22Rv1 (cell line): ENCODE results near the gene TRPV5.

Experiments used
- H3K27ac ChIP-seq: fragments of 450-650 bp; 2 replicates; pipeline ENCODE4 v1.5.1; 2017
- ZFX ChIP-seq: fragments of 450-650 bp; IDR thresholded peaks from 2 replicates; pipeline ENCODE4 v1.6.1; 2017; ENCODE audit warnings: antibody characterized with exemption, borderline replicate concordance
- TF ChIP-seq, protein P1 (sequence below): fragments of 450-650 bp; IDR thresholded peaks from 2 replicates; pipeline ENCODE4 v1.5.1; 2017; ENCODE audit warnings: mild to moderate bottlenecking

The TRPV5 gene

DNA sequence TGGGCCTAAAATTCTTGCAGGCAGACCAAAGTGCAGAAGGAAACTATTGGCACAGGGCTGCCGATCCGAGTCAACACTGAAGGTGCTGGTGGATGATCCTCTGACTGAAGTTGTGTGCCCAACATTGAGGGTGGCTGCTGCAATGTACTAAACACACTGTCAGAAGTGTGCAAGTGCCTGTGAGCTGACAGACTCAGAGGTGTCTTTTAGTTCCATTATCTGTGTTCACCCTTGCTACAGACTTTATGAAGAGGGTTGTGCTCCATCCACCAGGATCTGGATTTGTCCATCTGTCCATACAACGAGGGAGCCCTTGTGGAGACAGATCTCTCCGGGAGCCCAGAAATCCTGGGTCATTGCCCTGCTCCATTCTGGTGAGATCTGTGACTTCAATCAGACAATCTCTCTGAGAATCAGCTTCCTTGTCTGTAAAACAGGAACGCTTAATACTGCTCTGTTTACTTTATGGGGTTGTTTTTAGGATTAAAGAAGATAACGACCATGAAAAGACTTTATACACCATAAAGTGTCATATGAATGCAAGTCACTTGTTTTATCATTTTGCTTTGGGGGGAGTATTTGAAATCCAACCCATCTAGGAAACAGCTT lies 38.5 kb downstream of the TRPV5 start:
- TF ChIP-seq ZFX: no peak
- no peak overlapping the region for H3K27ac ChIP-seq

DNA sequence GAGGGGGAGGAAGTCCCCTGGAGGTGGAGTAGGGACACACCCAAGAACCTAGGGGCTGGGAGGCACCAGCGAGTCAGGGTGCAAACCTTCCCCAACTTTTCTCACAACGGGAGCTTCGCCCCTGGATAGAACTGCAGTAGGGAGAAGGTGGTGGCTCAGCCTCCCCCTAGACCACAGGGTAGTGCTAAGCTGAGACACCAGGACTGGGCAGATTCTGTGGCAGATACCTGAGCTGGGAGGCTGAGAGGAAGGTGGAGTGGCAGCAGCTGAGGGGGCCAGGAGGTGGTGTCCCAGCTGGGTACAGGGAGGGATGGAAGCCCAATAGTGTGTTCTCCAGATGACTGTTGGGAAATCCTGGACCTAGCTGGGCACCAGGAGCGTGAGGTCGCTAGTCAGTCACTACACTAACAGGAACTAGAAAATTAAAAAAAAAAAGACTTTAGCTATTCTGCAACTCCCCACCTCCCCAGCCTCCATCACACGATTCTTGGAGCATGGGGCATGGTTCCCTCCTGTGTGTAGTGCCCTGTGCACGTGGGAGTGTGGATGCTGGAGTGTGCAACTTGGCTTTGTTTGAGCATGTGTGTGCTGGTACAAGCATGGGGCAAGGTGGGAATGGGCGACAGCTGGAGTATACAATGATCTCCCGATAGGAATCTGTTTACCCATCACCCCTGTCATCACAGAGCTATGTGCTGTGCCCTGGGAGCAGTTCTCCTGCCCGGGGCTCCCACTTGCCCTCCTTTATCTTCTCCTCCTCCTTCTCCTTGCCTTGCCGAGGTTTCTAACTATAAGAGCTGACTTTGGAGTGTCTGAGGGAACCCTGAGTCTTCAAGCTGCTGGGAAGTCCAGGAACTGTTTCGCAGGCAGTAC lies 39.2 kb downstream of the TRPV5 start:
- TF ChIP-seq, protein P1, sequence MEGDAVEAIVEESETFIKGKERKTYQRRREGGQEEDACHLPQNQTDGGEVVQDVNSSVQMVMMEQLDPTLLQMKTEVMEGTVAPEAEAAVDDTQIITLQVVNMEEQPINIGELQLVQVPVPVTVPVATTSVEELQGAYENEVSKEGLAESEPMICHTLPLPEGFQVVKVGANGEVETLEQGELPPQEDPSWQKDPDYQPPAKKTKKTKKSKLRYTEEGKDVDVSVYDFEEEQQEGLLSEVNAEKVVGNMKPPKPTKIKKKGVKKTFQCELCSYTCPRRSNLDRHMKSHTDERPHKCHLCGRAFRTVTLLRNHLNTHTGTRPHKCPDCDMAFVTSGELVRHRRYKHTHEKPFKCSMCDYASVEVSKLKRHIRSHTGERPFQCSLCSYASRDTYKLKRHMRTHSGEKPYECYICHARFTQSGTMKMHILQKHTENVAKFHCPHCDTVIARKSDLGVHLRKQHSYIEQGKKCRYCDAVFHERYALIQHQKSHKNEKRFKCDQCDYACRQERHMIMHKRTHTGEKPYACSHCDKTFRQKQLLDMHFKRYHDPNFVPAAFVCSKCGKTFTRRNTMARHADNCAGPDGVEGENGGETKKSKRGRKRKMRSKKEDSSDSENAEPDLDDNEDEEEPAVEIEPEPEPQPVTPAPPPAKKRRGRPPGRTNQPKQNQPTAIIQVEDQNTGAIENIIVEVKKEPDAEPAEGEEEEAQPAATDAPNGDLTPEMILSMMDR: no peak
- no peak for TF ChIP-seq ZFX
- no peak overlapping the region for H3K27ac ChIP-seq

DNA sequence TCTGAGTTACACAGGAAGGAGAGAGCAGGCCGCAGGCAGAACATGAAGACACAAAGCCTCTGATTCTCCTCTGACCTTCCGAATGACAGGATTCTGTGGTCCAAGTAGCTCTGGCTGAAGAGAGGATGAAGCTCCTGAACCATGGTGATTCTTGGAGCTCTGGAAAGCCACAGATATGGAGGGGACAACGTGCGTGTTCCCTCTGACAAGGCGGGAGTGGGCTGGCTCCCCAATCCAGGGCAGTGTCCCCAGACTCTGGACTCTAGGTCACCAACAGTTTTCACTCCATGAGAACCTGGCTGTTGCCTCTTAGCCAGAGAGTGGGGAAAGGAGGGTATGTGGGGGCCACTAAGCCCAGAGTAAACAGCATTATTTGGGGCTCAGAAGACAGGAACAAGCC lies 40.6 kb downstream of the TRPV5 start:
- no peak for TF ChIP-seq ZFX
- TF ChIP-seq, protein P1: no peak
- no peak overlapping the region for H3K27ac ChIP-seq

DNA sequence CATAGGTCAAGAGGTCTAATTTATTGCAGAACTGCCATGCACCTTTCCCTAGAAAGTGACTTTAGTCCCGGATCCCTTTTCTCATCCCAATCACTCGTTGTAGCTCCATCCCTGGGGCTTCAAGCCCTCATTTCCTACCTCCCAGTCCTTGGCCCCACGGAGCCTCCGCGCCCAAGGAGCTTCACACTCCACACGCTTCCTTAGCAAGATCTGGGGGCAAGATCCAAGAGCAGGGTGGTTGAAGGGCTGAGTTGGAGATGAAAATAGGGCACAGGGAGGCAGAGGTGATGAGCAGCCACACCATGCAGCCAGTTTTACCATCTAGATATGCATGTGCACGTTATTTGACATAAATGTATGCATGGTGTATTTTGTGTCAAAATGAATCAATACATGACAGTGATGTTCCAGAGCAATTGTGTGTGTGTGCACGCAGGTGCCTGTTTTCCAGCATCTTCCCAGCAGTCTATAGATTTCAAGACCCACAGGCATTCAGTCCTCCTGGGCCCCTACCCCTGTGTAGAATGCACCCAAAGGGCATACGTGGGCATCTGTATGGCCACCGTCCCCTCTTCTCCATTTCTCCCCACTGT lies 42.0 kb downstream of the TRPV5 start:
- no peak overlapping the region for H3K27ac ChIP-seq
- no peak for TF ChIP-seq ZFX
- TF ChIP-seq, protein P1: no peak

DNA sequence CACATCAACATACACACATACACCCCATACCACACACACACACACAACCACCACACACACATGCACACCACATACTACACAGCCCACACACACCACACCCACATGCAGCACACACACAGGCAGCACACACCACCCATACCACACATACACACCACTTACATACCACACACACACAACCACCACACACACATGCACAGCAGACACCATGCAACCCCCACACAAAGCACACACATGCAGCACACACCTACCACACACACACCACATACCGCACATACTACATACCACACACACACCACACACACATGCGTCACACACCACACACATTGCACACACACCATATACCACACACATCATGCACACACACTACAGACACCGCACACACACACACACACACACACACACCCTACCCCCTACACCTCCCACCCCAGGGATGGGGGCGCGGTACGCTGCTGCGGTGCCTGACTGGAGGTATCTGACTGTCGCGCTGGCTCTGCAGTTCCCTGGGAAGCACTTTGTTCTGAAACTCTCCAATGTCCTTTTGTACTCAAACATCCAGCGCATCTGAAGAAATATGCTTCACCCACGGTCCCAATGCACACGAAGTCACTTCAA lies 42.6 kb downstream of the TRPV5 start:
- no peak overlapping the region for H3K27ac ChIP-seq
- TF ChIP-seq, protein P1: no peak
- no peak for TF ChIP-seq ZFX

DNA sequence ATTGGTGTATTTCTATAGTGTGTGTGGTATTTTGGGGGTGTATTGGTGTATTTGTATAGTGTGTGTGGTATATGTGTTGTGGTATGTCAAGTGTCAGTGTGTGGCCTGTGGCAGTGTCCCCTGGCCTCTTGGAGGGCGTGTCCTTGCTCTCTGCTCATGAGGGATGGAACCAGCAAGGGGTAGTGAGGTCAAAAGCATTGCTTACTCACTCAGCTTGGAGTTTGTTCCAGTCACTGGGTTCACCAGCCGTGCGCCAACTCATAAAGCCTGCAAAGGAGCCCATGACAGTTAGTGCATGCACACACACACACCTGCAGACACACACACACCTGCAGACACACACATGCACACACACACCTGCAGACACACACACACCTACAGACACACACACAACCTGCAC lies 43.7 kb downstream of the TRPV5 start:
- H3K27ac ChIP-seq: no peak overlapping the region

More for the DNA sequence above, 43.7 kb downstream of the TRPV5 start:
- TF ChIP-seq ZFX: no peak
- TF ChIP-seq, protein P1: no peak
